ENCODE data around the gene PCCA.

Gene PCCA

DNA sequence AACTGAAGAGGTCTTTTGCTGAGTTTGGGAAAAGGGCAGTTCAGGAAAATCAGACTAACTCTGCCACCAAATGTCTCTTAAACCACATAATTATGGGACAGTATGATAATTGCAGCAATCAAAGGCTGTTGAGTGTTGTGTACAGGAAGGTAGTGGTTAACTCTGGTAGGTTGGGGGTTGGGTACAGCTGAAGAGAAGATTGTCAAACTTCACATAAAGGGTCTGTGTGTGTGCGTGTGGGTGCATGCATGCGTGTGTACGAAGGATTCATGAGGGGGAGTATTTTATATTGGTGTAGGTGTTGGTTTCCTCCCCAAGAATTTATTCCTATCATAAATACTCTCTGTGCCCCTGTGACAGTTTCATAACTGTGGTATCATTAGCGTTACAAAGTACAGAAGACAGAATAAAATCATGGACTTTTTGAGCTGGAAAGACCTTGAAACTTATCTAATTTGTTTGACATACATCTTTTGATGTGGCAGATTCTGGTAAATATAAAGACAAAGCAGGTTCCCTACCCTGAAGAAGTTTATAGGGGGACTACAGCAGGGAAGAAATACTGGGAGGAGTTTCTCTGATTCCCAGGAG, 94.1 kb downstream of the PCCA start:
- Histone ChIP-seq H3K27me3 (no peaks in the 10 kb centered on the region), H3K9me3 (no peaks in the 10 kb centered on the region), H3K27ac (no peak overlapping the region), H3K4me3 (no peak overlapping the region), H3K4me1 (no peaks in the 10 kb centered on the region), H3K36me3 (no peaks in the 10 kb centered on the region)
- intact Hi-C loops (cut with DNase I; ENCODE audit: low total_unique reads) = no loop called here
- TF ChIP-seq, protein P1, sequence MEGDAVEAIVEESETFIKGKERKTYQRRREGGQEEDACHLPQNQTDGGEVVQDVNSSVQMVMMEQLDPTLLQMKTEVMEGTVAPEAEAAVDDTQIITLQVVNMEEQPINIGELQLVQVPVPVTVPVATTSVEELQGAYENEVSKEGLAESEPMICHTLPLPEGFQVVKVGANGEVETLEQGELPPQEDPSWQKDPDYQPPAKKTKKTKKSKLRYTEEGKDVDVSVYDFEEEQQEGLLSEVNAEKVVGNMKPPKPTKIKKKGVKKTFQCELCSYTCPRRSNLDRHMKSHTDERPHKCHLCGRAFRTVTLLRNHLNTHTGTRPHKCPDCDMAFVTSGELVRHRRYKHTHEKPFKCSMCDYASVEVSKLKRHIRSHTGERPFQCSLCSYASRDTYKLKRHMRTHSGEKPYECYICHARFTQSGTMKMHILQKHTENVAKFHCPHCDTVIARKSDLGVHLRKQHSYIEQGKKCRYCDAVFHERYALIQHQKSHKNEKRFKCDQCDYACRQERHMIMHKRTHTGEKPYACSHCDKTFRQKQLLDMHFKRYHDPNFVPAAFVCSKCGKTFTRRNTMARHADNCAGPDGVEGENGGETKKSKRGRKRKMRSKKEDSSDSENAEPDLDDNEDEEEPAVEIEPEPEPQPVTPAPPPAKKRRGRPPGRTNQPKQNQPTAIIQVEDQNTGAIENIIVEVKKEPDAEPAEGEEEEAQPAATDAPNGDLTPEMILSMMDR (IDR thresholded peaks at IDR 0.05) = no peak
- no peak for DNase-seq

DNA sequence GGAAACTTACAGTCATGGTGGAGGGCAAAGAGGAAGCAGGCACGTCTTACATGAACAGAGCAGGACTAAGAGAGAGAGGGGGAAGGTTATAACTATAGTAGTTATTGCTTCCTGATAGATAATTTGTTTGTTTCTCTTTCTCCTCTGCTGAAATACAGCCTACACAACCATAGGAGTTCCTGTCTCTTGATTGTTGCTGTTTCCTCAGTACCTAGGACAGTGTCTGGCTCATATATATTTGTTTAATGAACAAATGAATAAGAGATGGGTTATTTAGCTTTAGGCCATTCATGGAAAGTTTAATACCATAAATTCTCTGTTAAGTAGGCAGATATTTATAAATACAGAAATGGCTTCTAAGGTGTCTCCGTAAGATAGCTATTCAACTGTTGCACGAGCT, 95.2 kb downstream of the PCCA start:
- Histone ChIP-seq H3K4me3 (no peak overlapping the region), H3K4me1 (no peaks in the 10 kb centered on the region), H3K9me3 (no peaks in the 10 kb centered on the region), H3K36me3 (no peaks in the 10 kb centered on the region), H3K27ac (no peak overlapping the region), H3K27me3 (no peaks in the 10 kb centered on the region)
- intact Hi-C loops (cut with DNase I; ENCODE audit: low total_unique reads) = no loop called here
- TF ChIP-seq, protein P1 (IDR thresholded peaks at IDR 0.05) = no peak
- no peak for DNase-seq

DNA sequence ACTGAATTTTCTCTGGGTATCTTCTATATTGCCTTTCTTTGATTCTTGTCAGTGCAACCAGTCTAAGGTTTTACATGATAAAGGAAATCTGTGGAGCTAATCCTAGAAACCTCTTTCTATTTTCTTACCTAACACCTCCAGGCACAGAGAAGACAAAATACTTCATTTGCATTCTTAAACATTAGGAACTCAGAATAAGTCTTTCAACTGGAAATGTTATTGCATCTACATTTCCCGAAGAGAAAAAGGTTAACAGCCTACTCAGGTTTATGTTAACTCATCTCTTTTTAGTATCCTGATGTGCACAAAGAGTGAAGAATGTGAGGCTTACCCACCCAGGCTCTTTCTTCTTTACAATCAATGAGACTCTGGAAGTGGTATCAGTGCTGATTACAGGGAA, 106.7 kb downstream of the PCCA start:
- TF ChIP-seq, protein P1 (IDR thresholded peaks at IDR 0.05) = no peak
- intact Hi-C loops (cut with DNase I; ENCODE audit: low total_unique reads) = no loop called here
- no peaks in the 10 kb centered on the region for H3K4me1 ChIP-seq
- H3K4me3 ChIP-seq = no peak overlapping the region
- H3K9me3 ChIP-seq = no peaks in the 10 kb centered on the region
- H3K36me3 ChIP-seq = no peaks in the 10 kb centered on the region
- no peak for DNase-seq
- H3K27ac ChIP-seq = no peak overlapping the region
- no peaks in the 10 kb centered on the region for H3K27me3 ChIP-seq

DNA sequence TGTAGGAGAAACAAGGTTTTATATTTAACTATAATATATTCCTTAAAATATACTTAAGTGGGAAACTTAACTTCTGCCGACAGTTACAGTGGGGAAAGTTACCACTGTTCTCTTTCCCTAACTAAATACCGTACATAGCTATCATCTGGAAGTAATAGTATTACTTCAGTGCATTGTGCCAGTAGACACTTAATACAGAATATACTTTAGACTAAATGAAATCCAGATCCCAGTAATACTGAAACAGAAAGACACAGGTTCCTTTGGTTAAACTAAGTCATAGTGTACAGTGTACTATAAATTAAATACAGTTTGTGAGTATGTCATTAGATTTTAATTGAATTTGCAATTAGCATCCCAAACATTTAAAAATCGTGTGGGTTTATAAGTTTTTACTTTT, 107.5 kb downstream of the PCCA start:
- intact Hi-C loops (cut with DNase I; ENCODE audit: low total_unique reads) = no loop called here

DNA sequence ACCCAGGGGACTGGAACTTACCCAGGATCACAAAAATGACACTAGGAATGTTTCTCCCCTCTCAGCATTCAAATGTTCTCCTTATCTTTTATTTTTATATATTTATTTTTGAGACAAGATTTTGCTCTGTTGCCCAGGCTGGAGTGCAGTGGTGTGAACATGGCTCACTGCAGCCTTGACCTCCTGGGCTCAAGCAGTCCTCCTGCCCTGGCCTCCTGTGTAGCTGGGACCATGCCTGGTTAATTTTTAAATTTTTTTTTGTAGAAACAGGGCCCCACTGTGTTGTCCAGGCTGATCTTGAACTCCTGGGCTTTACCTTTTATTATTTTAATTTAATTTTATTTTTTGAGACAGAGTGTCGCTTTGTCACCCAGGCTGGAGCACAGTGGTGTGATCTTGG, 108.2 kb downstream of the PCCA start:
- no peak for DNase-seq
- TF ChIP-seq, protein P1 (IDR thresholded peaks at IDR 0.05) = no peak
- intact Hi-C loops (cut with DNase I; ENCODE audit: low total_unique reads) = no loop called here
- Histone ChIP-seq H3K9me3 (no peaks in the 10 kb centered on the region), H3K4me3 (no peak overlapping the region), H3K4me1 (no peaks in the 10 kb centered on the region), H3K36me3 (no peaks in the 10 kb centered on the region), H3K27me3 (no peaks in the 10 kb centered on the region), H3K27ac (no peak overlapping the region)

More for the DNA sequence above, 107.5 kb downstream of the PCCA start:
- Histone ChIP-seq H3K36me3 (no peaks in the 10 kb centered on the region), H3K27me3 (no peaks in the 10 kb centered on the region), H3K4me3 (no peak overlapping the region), H3K9me3 (no peaks in the 10 kb centered on the region), H3K27ac (no peak overlapping the region), H3K4me1 (no peaks in the 10 kb centered on the region)
- DNase-seq = no peak
- TF ChIP-seq, protein P1 (IDR thresholded peaks at IDR 0.05) = no peak
